GM23248 (cell line): ENCODE results near the gene FCRL2. TPM values are rescaled to one million over a fixed set of nuclear protein-coding genes. Genes with fewer than 3 reads are reported as not detected.

ENCODE experiments used
- DNase-seq: peaks from one replicate; pipeline ENCODE4 v3.0.0-alpha.2; 2015
- H2AFZ ChIP-seq: fragments of 200-600 bp; sonication (generic); 2 replicates; pipeline ENCODE4 v1.6.1; 2016; ENCODE audit warnings: antibody characterized with exemption
- H3F3A ChIP-seq: fragments of 200-600 bp; sonication (generic); 2 replicates; pipeline ENCODE4 v1.6.1; 2016; ENCODE audit warnings: mild to moderate bottlenecking, antibody characterized with exemption, mixed run types; ENCODE audit not compliant: insufficient read depth
- H3K27ac ChIP-seq: fragments of 200-600 bp; sonication (generic); 2 replicates; pipeline ENCODE4 v1.5.1; 2016; ENCODE audit warnings: mild to moderate bottlenecking
- H3K27me3 ChIP-seq: fragments of 200-600 bp; sonication (generic); replicated peaks from 2 replicates; pipeline ENCODE4 v1.6.1; 2016; ENCODE audit warnings: mild to moderate bottlenecking; ENCODE audit not compliant: insufficient read depth
- H3K36me3 ChIP-seq: fragments of 200-600 bp; sonication (generic); 2 replicates; pipeline ENCODE4 v1.6.1; 2016; ENCODE audit warnings: low read depth, mild to moderate bottlenecking
- H3K4me1 ChIP-seq: fragments of 200-600 bp; sonication (generic); 2 replicates; pipeline ENCODE4 v1.6.1; 2016; ENCODE audit warnings: mild to moderate bottlenecking; ENCODE audit not compliant: insufficient read depth
- H3K4me2 ChIP-seq: fragments of 200-600 bp; sonication (generic); one replicate; pipeline ENCODE4 v1.6.1; 2016; ENCODE audit warnings: mild to moderate bottlenecking; ENCODE audit not compliant: unreplicated experiment
- H3K4me3 ChIP-seq: fragments of 200-600 bp; sonication (generic); 2 replicates; pipeline ENCODE4 v1.5.1; 2016; ENCODE audit warnings: mild to moderate bottlenecking
- H3K79me2 ChIP-seq: fragments of 200-600 bp; sonication (generic); 2 replicates; pipeline ENCODE4 v1.6.1; 2016; ENCODE audit warnings: mild to moderate bottlenecking; ENCODE audit not compliant: insufficient read depth
- H3K9ac ChIP-seq: fragments of 200-600 bp; sonication (generic); 2 replicates; pipeline ENCODE4 v1.6.1; 2016; ENCODE audit warnings: mild to moderate bottlenecking
- H3K9me2 ChIP-seq: fragments of 200-600 bp; sonication (generic); 2 replicates; pipeline ENCODE4 v1.6.1; 2016; ENCODE audit warnings: mixed run types, mild to moderate bottlenecking, moderate library complexity; ENCODE audit not compliant: insufficient read depth
- H3K9me3 ChIP-seq: fragments of 200-600 bp; sonication (generic); one replicate; pipeline ENCODE4 v1.6.1; 2017; ENCODE audit warnings: low read depth
- H4K20me1 ChIP-seq: fragments of 200-600 bp; sonication (generic); 2 replicates; pipeline ENCODE4 v1.6.0; 2016; ENCODE audit not compliant: insufficient read depth
- EZH2 ChIP-seq: fragments of 200-600 bp; sonication (generic); IDR thresholded peaks from 2 replicates; pipeline ENCODE4 v1.6.1; 2018; ENCODE audit warnings: antibody characterized with exemption, mild to moderate bottlenecking; ENCODE audit not compliant: insufficient read depth, poor library complexity, severe bottlenecking
- EZH2phosphoT487 ChIP-seq: fragments of 200-600 bp; sonication (generic); IDR thresholded peaks from 2 replicates; pipeline ENCODE4 v1.6.1; 2018; ENCODE audit warnings: antibody characterized with exemption, moderate library complexity, mild to moderate bottlenecking, low read depth; ENCODE audit not compliant: insufficient read depth
- WGBS, 2 experiments: methylation state at CpG; one replicate each; pipeline ENCODE4 v1.1.6; 2015 to 2017; ENCODE audit warnings: low lambda C conversion rate in 2 of 2, low coverage in 1 of 2; ENCODE audit errors: missing lambda C conversion rate in 2 of 2; 5-methylcytosine and 5-hydroxymethylcytosine counted together
- in situ Hi-C: fragments of 300-500 bp; cut with MboI; formaldehyde crosslinking; loops from 2 replicates; pipeline ENCODE4 v1.15.0; 2020
- polyA plus RNA-seq: library from polyadenylated mRNA; unstranded; fragments of >200 nt; fragmentation: Nextera tagmentation; extraction: Ambion mirVana; gene quantifications from 2 replicates; pipeline ENCODE4 v1.2.1, GENCODE V29; 2016
- total RNA-seq: library from RNA; depleted of rRNA; stranded (reverse); fragments of >200 nt; shearing (Covaris generic); gene quantifications from 2 replicates; pipeline ENCODE4 v1.2.3, GENCODE V29; 2014

The FCRL2 gene
- total and polyA plus RNA-seq, 2 experiments from 2014 or later, result not detected

DNA sequence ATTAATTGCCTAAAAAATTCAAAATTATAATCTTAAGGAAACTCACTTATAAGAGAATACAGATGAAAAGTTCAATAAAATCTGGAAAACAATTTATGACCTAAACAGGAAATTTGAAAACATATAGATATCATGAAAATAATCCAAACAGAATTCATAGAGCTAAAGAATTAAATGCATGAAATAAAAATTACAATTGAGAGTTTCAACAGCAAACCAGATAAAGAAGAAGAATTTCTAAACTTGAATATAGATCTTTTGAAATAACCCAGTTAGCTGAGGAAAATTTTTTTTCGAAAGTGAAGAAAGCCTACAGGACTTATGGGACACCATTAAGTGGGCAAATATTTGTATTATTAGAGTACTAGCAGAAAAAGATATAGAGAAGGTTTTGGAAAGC is 36.3 kb upstream of the FCRL2 start:
- Histone ChIP-seq H3K27me3 (no peaks in the 10 kb centered on the region), H3K36me3 (no peaks in the 10 kb centered on the region), H2AFZ (no peak overlapping the region), H3K9me3 (no peaks in the 10 kb centered on the region), H3K9me2 (no peaks in the 10 kb centered on the region), H4K20me1 (no peaks in the 10 kb centered on the region), H3K4me1 (no peaks in the 10 kb centered on the region), H3K27ac (no peak overlapping the region), H3K4me3 (no peak overlapping the region), H3F3A (no peaks in the 10 kb centered on the region), H3K79me2 (no peaks in the 10 kb centered on the region), H3K9ac (no peak overlapping the region), H3K4me2 (no peak overlapping the region)
- DNase-seq, result no peak
- TF ChIP-seq EZH2, result no peak
- TF ChIP-seq EZH2phosphoT487, result no peak
- in situ Hi-C loops, result no loop called here
- WGBS, 2 experiments, result 4 to 6% methylated on average over 1 of the region's 1 CpG

DNA sequence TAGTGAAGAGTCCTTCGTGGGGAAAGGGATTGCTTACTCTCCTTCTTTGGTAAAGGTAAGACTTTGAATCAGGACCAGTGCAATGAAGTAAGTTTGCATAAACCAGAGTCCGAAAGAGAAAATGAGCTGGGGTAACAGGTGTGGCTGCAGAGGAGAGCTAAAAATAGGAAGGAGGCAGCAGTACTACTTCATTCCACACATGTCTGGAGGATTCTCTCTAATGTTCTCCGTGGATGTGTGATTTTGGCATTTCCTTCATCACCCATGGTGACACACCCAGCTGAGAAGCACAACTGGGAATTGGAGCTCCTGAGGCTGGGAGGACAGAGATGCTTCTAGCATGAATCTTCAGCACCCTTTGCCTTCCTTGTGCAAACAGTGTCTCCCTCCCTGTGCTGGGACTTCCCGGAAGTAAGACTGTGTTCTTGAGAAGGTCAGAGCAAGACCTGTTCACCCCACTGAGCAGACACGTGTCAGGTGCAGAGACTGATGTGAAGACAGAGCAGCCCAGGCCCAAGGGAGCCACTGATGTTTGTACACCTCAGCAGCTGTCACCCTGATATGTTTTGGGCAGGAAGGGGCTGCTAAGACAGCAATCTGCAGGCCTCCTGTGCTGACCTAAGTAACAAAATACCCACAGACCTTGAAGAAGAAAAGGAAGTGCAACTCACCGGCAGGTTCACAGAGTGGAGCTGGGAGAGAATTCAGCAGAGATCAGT is 29.7 kb upstream of the FCRL2 start:
- Histone ChIP-seq H3F3A (no peaks in the 10 kb centered on the region), H3K4me2 (no peak overlapping the region), H3K4me1 (no peaks in the 10 kb centered on the region), H3K9me3 (no peaks in the 10 kb centered on the region), H3K9ac (no peak overlapping the region), H3K36me3 (no peaks in the 10 kb centered on the region), H2AFZ (no peak overlapping the region), H3K27me3 (no peaks in the 10 kb centered on the region), H3K27ac (no peak overlapping the region), H3K9me2 (no peaks in the 10 kb centered on the region), H4K20me1 (no peaks in the 10 kb centered on the region), H3K79me2 (no peaks in the 10 kb centered on the region), H3K4me3 (no peak overlapping the region)
- in situ Hi-C loops, result no loop called here
- no peak for DNase-seq
- no peak for TF ChIP-seq EZH2
- TF ChIP-seq EZH2phosphoT487, result no peak
- WGBS, 2 experiments, result 15 to 22% methylated on average over 6 of the region's 6 CpGs

DNA sequence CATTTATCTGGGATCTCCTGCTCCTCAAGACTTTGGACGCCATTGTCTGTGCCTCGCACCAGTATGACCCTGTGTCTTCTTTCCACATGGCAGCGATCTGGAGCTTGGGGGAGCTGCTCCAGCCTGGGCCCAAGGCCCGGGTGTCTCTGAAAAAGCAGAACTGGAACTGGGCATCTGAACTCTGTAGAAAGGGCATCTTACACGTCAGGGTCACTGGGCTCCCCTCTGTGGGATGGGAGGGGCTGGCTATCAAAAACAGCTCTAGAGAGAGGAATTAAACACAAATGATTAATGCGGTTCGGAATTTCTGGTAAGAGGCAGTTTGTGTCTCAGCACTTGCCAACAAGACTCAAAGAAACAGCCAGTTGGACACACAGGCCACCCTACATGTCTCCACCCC is 26.9 kb upstream of the FCRL2 start:
- in situ Hi-C loops, result no loop called here

GRCh38 chr1:157799996-157800395 is 23.1 kb upstream of the FCRL2 start:
- 12 to 16% methylated on average over 1 of the region's 1 CpG for WGBS, 2 experiments

More for the DNA sequence above, 26.9 kb upstream of the FCRL2 start:
- H3K9ac ChIP-seq, result no peak overlapping the region
- H2AFZ ChIP-seq, result no peak overlapping the region
- H3K79me2 ChIP-seq, result no peaks in the 10 kb centered on the region
- no peaks in the 10 kb centered on the region for H3K9me2 ChIP-seq
- no peak overlapping the region for H3K27ac ChIP-seq
- TF ChIP-seq EZH2phosphoT487 (no peak), EZH2 (no peak)
- no peaks in the 10 kb centered on the region for H3F3A ChIP-seq
- no peaks in the 10 kb centered on the region for H3K4me1 ChIP-seq
- DNase-seq, result no peak
- H4K20me1 ChIP-seq, result no peaks in the 10 kb centered on the region
- no peaks in the 10 kb centered on the region for H3K9me3 ChIP-seq
- no peaks in the 10 kb centered on the region for H3K36me3 ChIP-seq
- no peak overlapping the region for H3K4me2 ChIP-seq
- no peaks in the 10 kb centered on the region for H3K27me3 ChIP-seq
- 15 to 17% methylated on average over 7 of the region's 7 CpGs for WGBS, 2 experiments
- no peak overlapping the region for H3K4me3 ChIP-seq

More at GRCh38 chr1:157799996-157800395, 23.1 kb upstream of the FCRL2 start:
- in situ Hi-C loops, result no loop called here
- no peaks in the 10 kb centered on the region for H3F3A ChIP-seq
- H3K27ac ChIP-seq, result no peak overlapping the region
- H3K9me2 ChIP-seq, result no peaks in the 10 kb centered on the region
- no peak for DNase-seq
- H3K4me2 ChIP-seq, result no peak overlapping the region
- TF ChIP-seq EZH2phosphoT487 (no peak), EZH2 (no peak)
- H3K4me1 ChIP-seq, result no peaks in the 10 kb centered on the region
- no peak overlapping the region for H2AFZ ChIP-seq
- H3K27me3 ChIP-seq, result no peaks in the 10 kb centered on the region
- no peaks in the 10 kb centered on the region for H3K36me3 ChIP-seq
- H3K79me2 ChIP-seq, result no peaks in the 10 kb centered on the region
- no peaks in the 10 kb centered on the region for H4K20me1 ChIP-seq
- no peaks in the 10 kb centered on the region for H3K9me3 ChIP-seq
- H3K4me3 ChIP-seq, result no peak overlapping the region
- H3K9ac ChIP-seq, result no peak overlapping the region
